Measurements from ENCODE around the gene CAPN12.

Gene CAPN12

DNA sequence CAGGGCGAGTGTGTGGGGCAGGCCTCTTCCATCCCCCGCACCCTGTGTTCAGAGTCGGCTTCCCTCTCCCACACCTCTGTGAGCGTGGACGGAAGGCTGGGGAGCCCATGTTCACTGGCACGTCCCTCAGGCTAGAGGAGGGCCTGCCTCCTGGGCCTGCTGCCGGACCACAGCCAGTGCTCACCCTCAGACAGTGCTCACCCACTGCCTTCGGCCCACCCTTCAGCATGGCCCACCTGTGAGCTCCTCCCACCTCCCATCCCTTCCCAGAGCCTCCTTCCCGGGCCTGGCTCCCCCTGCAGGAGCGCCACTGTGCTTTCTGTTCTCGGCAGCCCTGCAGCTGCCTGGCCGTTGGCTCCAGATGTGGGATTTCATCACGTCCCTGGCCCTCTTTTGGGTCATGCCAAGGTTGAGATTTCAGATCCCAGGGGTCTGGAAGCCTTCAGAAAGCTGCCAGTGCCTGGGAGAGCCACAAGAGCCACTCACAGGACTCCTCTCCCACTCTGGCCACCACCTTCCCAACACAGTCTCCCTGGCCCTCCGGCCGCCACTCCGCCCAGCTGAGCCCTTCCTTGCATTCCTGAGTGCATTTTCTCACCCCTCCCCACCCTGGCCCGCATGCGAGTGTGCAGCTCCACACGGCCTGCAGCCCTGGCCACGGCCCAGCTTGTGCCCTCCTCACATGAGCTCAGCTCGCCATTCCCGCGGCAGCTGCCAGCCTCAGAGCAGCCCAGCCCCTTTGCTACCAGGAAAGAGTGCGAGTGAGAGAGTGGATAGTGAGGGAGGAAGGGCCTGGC, 25.3 kb downstream of the CAPN12 start:
- peak overlapping the region; percentile 33 for H3K4ac ChIP-seq (ENCODE audit: low read depth, low read length)
- no CpG with 5 or more reads among the region's 24 CpGs for WGBS (ENCODE audit: extremely low coverage, insufficient coverage, insufficient read length)
- no peaks in the 10 kb centered on the region for H3K27me3 ChIP-seq (ENCODE audit: insufficient read depth, low read length)

GRCh38 chr19:38717855-38718254, 26.4 kb downstream of the CAPN12 start:
- Histone ChIP-seq H3K79me1 (ENCODE audit: low read length) (peaks cover 3% of the 10 kb centered on the region), H3K14ac (ENCODE audit: low read length) (no peak overlapping the region), H4K91ac (ENCODE audit: low read depth, low read length) (no peak overlapping the region)

More for the DNA sequence above, 25.3 kb downstream of the CAPN12 start:
- H3K79me2 ChIP-seq (ENCODE audit: control insufficient read depth, insufficient read depth, low read length, poor library complexity): no peaks in the 10 kb centered on the region
- no peak overlapping the region for H3K9ac ChIP-seq (ENCODE audit: low read length)
- peaks cover 3 to 16% of the 10 kb centered on the region in 2 experiments for H3K4me1 ChIP-seq (ENCODE audit: control insufficient read depth in 1 of 2, insufficient read depth in 2 of 2, low read length in 2 of 2)
- peak overlapping the region; percentile 3 for H2BK12ac ChIP-seq (ENCODE audit: low read length)
- H2AFZ ChIP-seq (ENCODE audit: insufficient read depth, low read length, poor library complexity): peak overlapping the region; percentile 19
- no peak overlapping the region for H3K4me2 ChIP-seq (ENCODE audit: low read length)
- H2BK120ac ChIP-seq (ENCODE audit: insufficient read depth, low read length, poor library complexity): no peak overlapping the region
- peaks cover 3% of the 10 kb centered on the region for H3K79me1 ChIP-seq (ENCODE audit: low read length)
- peaks cover 92% of the 10 kb centered on the region in 2 experiments for H3K36me3 ChIP-seq (ENCODE audit: control insufficient read depth in 1 of 2, insufficient read depth in 2 of 2, low read length in 2 of 2)
- no peak overlapping the region for H3K23ac ChIP-seq (ENCODE audit: low read length)
- peak overlapping the region; percentile 56 for H4K12ac ChIP-seq (ENCODE audit: low read depth, low read length)
- H2BK5ac ChIP-seq (ENCODE audit: low read depth, low read length, poor library complexity): peak overlapping the region; percentile 37
- H3K27ac ChIP-seq (ENCODE audit: low read depth, low read length): peak overlapping the region; percentile 24
- peaks cover 9% of the 10 kb centered on the region for H3K9me3 ChIP-seq (ENCODE audit: insufficient read depth, low read depth, low read length)
- no peak overlapping the region for H3K4me3 ChIP-seq (ENCODE audit: low read depth, low read length)
- H4K91ac ChIP-seq (ENCODE audit: low read depth, low read length): peak overlapping the region; percentile 27
- H4K8ac ChIP-seq (ENCODE audit: low read depth, low read length): peak overlapping the region; percentile 33
- H3K14ac ChIP-seq (ENCODE audit: low read length): peak overlapping the region; percentile 32
- peak overlapping the region; percentile 65 for H3K18ac ChIP-seq (ENCODE audit: low read length)
- peak; percentile 90 to 91 for DNase-seq
- no peak overlapping the region for H2AK5ac ChIP-seq (ENCODE audit: low read length)

DNA sequence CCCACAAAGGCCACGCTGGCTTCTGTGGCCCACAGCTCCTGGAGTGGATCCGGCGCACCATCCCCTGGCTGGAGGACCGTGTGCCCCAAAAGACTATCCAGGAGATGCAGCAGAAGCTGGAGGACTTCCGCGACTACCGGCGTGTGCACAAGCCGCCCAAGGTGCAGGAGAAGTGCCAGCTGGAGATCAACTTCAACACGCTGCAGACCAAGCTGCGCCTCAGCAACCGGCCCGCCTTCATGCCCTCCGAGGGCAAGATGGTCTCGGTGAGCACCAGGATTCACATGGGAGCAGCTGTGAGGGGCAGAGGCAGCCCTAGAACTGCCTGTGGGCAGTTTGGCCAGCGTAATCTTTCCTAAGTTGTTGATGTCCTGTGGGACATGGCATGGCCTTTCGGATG, 27.2 kb downstream of the CAPN12 start:
- H4K12ac ChIP-seq (ENCODE audit: low read depth, low read length): no peak overlapping the region

More at GRCh38 chr19:38717855-38718254, 26.4 kb downstream of the CAPN12 start:
- Histone ChIP-seq H3K4me3 (ENCODE audit: low read depth, low read length) (peak overlapping the region; percentile 30), H3K27ac (ENCODE audit: low read depth, low read length) (peak overlapping the region; percentile 3), H2AFZ (ENCODE audit: insufficient read depth, low read length, poor library complexity) (no peak overlapping the region), H3K18ac (ENCODE audit: low read length) (peak overlapping the region; percentile 44), H3K4ac (ENCODE audit: low read depth, low read length) (no peak overlapping the region), H2BK120ac (ENCODE audit: insufficient read depth, low read length, poor library complexity) (no peak overlapping the region), H2BK12ac (ENCODE audit: low read length) (no peak overlapping the region), H4K8ac (ENCODE audit: low read depth, low read length) (no peak overlapping the region), H3K9me3 (ENCODE audit: insufficient read depth, low read depth, low read length) (peaks cover 9% of the 10 kb centered on the region), H3K79me2 (ENCODE audit: control insufficient read depth, insufficient read depth, low read length, poor library complexity) (no peaks in the 10 kb centered on the region), H3K27me3 (ENCODE audit: insufficient read depth, low read length) (no peaks in the 10 kb centered on the region), H4K12ac (ENCODE audit: low read depth, low read length) (no peak overlapping the region), H2AK5ac (ENCODE audit: low read length) (no peak overlapping the region), H2BK5ac (ENCODE audit: low read depth, low read length, poor library complexity) (no peak overlapping the region), H3K23ac (ENCODE audit: low read length) (no peak overlapping the region), H3K4me2 (ENCODE audit: low read length) (no peak overlapping the region), H3K9ac (ENCODE audit: low read length) (no peak overlapping the region), H3K4me1 (ENCODE audit: control insufficient read depth in 1 of 2, insufficient read depth in 2 of 2, low read length in 2 of 2) (peaks cover 3 to 16% of the 10 kb centered on the region in 2 experiments), H3K36me3 (ENCODE audit: control insufficient read depth in 1 of 2, insufficient read depth in 2 of 2, low read length in 2 of 2) (peaks cover 92% of the 10 kb centered on the region in 2 experiments)
- no CpG with 5 or more reads among the region's 11 CpGs for WGBS (ENCODE audit: extremely low coverage, insufficient coverage, insufficient read length)
- DNase-seq: no peak

DNA sequence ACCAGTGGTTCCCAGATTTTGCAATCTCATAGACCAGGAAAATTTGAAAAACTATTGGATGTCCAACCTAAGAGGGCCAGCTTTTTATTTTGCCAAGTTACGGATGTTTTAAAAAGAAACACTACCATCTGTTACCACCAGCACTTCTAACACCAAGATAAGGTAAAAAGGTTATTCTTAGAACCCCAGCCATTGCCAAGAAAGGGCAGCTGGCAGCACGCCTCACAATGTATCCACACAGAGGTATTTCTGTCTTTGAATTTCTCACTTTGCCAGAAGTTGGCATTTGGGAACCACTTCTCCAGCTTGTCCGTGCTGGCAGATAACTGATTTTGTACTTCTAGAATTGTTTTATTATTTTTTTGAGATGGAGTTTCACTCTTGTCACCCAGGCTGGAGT, 28.7 kb downstream of the CAPN12 start:
- Histone ChIP-seq H2AK5ac (ENCODE audit: low read length) (no peak overlapping the region), H3K4me2 (ENCODE audit: low read length) (no peak overlapping the region), H3K4ac (ENCODE audit: low read depth, low read length) (no peak overlapping the region), H4K8ac (ENCODE audit: low read depth, low read length) (no peak overlapping the region), H3K14ac (ENCODE audit: low read length) (no peak overlapping the region), H3K23ac (ENCODE audit: low read length) (no peak overlapping the region), H2BK120ac (ENCODE audit: insufficient read depth, low read length, poor library complexity) (no peak overlapping the region), H3K4me3 (ENCODE audit: low read depth, low read length) (no peak overlapping the region), H3K36me3 (ENCODE audit: control insufficient read depth in 1 of 2, insufficient read depth in 2 of 2, low read length in 2 of 2) (peaks cover 92% of the 10 kb centered on the region in 2 experiments), H4K12ac (ENCODE audit: low read depth, low read length) (no peak overlapping the region), H4K91ac (ENCODE audit: low read depth, low read length) (no peak overlapping the region), H2AFZ (ENCODE audit: insufficient read depth, low read length, poor library complexity) (no peak overlapping the region), H3K4me1 (ENCODE audit: control insufficient read depth in 1 of 2, insufficient read depth in 2 of 2, low read length in 2 of 2) (peaks cover 10 to 26% of the 10 kb centered on the region in 2 experiments), H3K9me3 (ENCODE audit: insufficient read depth, low read depth, low read length) (peaks cover 9% of the 10 kb centered on the region), H2BK12ac (ENCODE audit: low read length) (no peak overlapping the region), H2BK5ac (ENCODE audit: low read depth, low read length, poor library complexity) (no peak overlapping the region), H3K9ac (ENCODE audit: low read length) (no peak overlapping the region), H3K79me2 (ENCODE audit: control insufficient read depth, insufficient read depth, low read length, poor library complexity) (no peaks in the 10 kb centered on the region), H3K79me1 (ENCODE audit: low read length) (peaks cover 8% of the 10 kb centered on the region), H3K27ac (ENCODE audit: low read depth, low read length) (no peak overlapping the region), H3K27me3 (ENCODE audit: insufficient read depth, low read length) (no peaks in the 10 kb centered on the region), H3K18ac (ENCODE audit: low read length) (no peak overlapping the region)
- no CpG with 5 or more reads among the region's 3 CpGs for WGBS (ENCODE audit: extremely low coverage, insufficient coverage, insufficient read length)
- DNase-seq: no peak

More for the DNA sequence above, 27.2 kb downstream of the CAPN12 start:
- Histone ChIP-seq H2AFZ (ENCODE audit: insufficient read depth, low read length, poor library complexity) (no peak overlapping the region), H2BK12ac (ENCODE audit: low read length) (no peak overlapping the region), H3K27ac (ENCODE audit: low read depth, low read length) (no peak overlapping the region), H3K4me3 (ENCODE audit: low read depth, low read length) (no peak overlapping the region), H3K14ac (ENCODE audit: low read length) (no peak overlapping the region), H2BK120ac (ENCODE audit: insufficient read depth, low read length, poor library complexity) (no peak overlapping the region), H3K23ac (ENCODE audit: low read length) (no peak overlapping the region), H3K36me3 (ENCODE audit: control insufficient read depth in 1 of 2, insufficient read depth in 2 of 2, low read length in 2 of 2) (peaks cover 92% of the 10 kb centered on the region in 2 experiments), H3K27me3 (ENCODE audit: insufficient read depth, low read length) (no peaks in the 10 kb centered on the region), H2AK5ac (ENCODE audit: low read length) (no peak overlapping the region), H3K18ac (ENCODE audit: low read length) (no peak overlapping the region), H3K4me1 (ENCODE audit: control insufficient read depth in 1 of 2, insufficient read depth in 2 of 2, low read length in 2 of 2) (peaks cover 3 to 16% of the 10 kb centered on the region in 2 experiments), H3K9ac (ENCODE audit: low read length) (no peak overlapping the region), H3K9me3 (ENCODE audit: insufficient read depth, low read depth, low read length) (peaks cover 9% of the 10 kb centered on the region), H4K91ac (ENCODE audit: low read depth, low read length) (no peak overlapping the region), H3K79me2 (ENCODE audit: control insufficient read depth, insufficient read depth, low read length, poor library complexity) (no peaks in the 10 kb centered on the region), H4K8ac (ENCODE audit: low read depth, low read length) (no peak overlapping the region), H3K79me1 (ENCODE audit: low read length) (peaks cover 3% of the 10 kb centered on the region), H3K4ac (ENCODE audit: low read depth, low read length) (no peak overlapping the region), H3K4me2 (ENCODE audit: low read length) (no peak overlapping the region), H2BK5ac (ENCODE audit: low read depth, low read length, poor library complexity) (no peak overlapping the region)
- DNase-seq: no peak
- WGBS (ENCODE audit: extremely low coverage, insufficient coverage, insufficient read length): no CpG with 5 or more reads among the region's 17 CpGs

Data from trophoblast cell (in vitro differentiated cells and primary cell).